NCI-H2107 treated with DMSO at 0.1 percent for 48 hours (cell line): ENCODE results near the gene HAAO.
"Not testable (repeated sequence)": the region's sequence is repeated elsewhere in the genome, so short reads cannot be mapped to it uniquely, and the experiment has no call there.

Experiments used
- DNase-seq: peaks from one replicate; lab custom pipeline; 2025; ENCODE audit not compliant: unreplicated experiment; lab: John Stamatoyannopoulos, UW

The HAAO gene

GRCh38 chr2:42752314-42752713, 40.1 kb downstream of the HAAO start:
- DNase-seq, result no peak

- DNase-seq, result no peak
Observed at GRCh38 chr2:42748840-42749239, 43.5 kb downstream of the HAAO start.

GRCh38 chr2:42747422-42747821, 45.0 kb downstream of the HAAO start:
- DNase-seq, result no peak

- no peak for DNase-seq
Observed at GRCh38 chr2:42744545-42745082, 47.8 kb downstream of the HAAO start.

GRCh38 chr2:42743659-42743990, 48.8 kb downstream of the HAAO start:
- DNase-seq, result no peak

- DNase-seq, result no peak
Observed at GRCh38 chr2:42742740-42743658, 49.4 kb downstream of the HAAO start.

GRCh38 chr2:42741140-42741539, 51.2 kb downstream of the HAAO start:
- no peak for DNase-seq

GRCh38 chr2:42736598-42737322, 55.6 kb downstream of the HAAO start:
- no peak for DNase-seq

GRCh38 chr2:42733852-42734251, 58.5 kb downstream of the HAAO start:
- no peak for DNase-seq

- DNase-seq, result not testable (repeated sequence)
Observed at GRCh38 chr2:42731316-42731715, 61.1 kb downstream of the HAAO start.

- DNase-seq, result no peak
Observed at GRCh38 chr2:42726680-42727079, 65.7 kb downstream of the HAAO start.

- DNase-seq, result no peak
Observed at GRCh38 chr2:42725657-42726056, 66.7 kb downstream of the HAAO start.

GRCh38 chr2:42724886-42725285, 67.5 kb downstream of the HAAO start:
- DNase-seq, result no peak

GRCh38 chr2:42723465-42723864, 68.9 kb downstream of the HAAO start:
- DNase-seq, result no peak

GRCh38 chr2:42722320-42723190, 69.8 kb downstream of the HAAO start:
- peak; percentile 52 for DNase-seq

GRCh38 chr2:42721898-42722297, 70.5 kb downstream of the HAAO start:
- no peak for DNase-seq
